Left kidney (tissue), 2 donors: ENCODE results near the gene EYS. TPM values are rescaled to one million over a fixed set of nuclear protein-coding genes. Genes with fewer than 3 reads are reported as not detected.
"Not testable (repeated sequence)": the region's sequence is repeated elsewhere in the genome, so short reads cannot be mapped to it uniquely, and the experiment has no call there.

Source experiments
- DNase-seq: peaks from one replicate; pipeline ENCODE4 v3.0.0-alpha.2; 2013
- polyA plus RNA-seq: library from polyadenylated mRNA; unstranded; fragments of 120-200 nt; gene quantifications from one replicate; pipeline ENCODE4 v1.2.1, GENCODE V29; 2013; ENCODE audit not compliant: insufficient read length

The EYS gene
- polyA plus RNA-seq, 1 donor, result 0.96 TPM

GRCh38 chr6:64294034-64294433 is 1413.0 kb downstream of the EYS start:
- DNase-seq, result no peak

GRCh38 chr6:64293298-64293697 is 1413.7 kb downstream of the EYS start:
- DNase-seq, result no peak

DNA sequence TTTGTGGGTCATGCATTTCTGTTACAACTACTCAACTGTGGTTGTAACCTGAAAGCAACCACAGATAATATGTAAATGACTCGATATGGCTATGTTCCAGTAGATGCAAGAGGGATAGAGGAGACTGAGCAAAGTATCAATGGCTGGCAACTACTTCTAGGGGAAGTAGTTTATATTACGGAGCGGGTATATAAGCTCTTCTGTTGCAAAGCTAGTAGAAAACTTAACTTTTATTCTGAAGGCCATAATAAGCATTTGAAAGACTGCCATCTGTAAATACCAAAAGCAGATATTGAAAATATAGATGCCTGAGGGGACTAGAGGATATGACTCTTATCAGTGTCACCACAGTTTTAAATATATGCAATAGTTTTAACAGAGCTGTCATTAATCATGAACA is 1416.2 kb downstream of the EYS start:
- DNase-seq, result no peak

DNA sequence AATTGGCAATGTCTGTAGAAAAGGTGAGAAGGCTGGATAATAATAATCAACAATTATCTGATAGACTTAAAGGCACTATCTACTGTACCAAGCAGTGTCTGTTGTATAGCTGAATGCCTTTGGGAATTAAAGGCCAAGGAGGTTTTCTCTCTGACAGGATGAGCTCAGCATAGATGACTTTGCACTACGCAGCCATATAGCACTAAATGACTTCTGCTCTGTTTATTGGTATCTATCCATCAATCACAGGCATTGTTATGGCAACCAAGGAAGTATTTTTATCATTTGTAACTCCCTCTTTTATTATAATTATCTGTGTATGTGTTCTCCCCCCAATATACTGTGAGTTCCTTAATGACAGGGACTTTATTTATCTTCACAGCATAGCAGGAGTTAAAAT is 1417.1 kb downstream of the EYS start:
- no peak for DNase-seq

- DNase-seq, result no peak
Measured at GRCh38 chr6:64288351-64288750, 1418.7 kb downstream of the EYS start.

DNA sequence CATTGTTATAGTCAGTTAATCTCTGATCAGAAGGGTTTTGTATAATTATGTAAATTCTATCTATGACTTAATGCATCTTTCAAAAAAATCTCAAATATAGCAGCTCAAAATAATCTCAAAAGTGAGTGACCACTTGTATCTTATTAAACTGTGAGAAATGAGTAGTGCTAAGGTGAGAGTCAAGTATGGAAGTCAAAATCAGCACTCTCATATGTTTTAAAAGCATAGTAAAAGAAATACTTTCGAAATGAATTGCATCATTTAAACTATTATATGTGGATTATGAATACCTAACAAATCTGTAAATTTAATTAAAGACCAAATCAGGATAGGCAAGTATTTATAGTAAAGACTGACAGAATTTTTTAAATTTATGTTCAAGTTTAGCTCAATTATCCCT is 1425.9 kb downstream of the EYS start:
- no peak for DNase-seq

GRCh38 chr6:64280569-64280968 is 1426.5 kb downstream of the EYS start:
- DNase-seq, result no peak

- no peak for DNase-seq
Measured at GRCh38 chr6:64270083-64270482, 1436.9 kb downstream of the EYS start.

- no peak for DNase-seq
Measured at GRCh38 chr6:64266351-64266821, 1440.6 kb downstream of the EYS start.

GRCh38 chr6:64263778-64264177 is 1443.2 kb downstream of the EYS start:
- DNase-seq, result no peak

- no peak for DNase-seq
Measured at GRCh38 chr6:64259372-64259771, 1447.7 kb downstream of the EYS start.

GRCh38 chr6:64258752-64259151 is 1448.3 kb downstream of the EYS start:
- no peak for DNase-seq

DNA sequence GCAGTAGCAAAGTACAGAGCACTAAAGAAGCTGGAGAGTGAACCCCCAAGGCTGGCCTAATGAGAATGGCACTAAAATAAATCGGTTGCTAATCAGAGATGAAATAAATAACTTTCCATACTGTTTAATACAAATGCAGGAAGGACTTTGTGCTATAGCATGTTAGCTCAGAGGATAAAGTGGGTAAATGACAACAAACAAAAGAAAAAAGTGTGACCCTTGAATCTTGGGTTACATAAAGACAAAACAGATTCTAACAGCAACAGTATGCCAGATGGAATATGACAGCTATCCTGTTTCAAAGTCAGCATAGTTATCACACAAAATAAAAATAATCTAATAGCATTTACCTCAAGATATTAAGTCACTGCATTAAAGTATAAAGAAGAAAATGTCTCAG is 1448.7 kb downstream of the EYS start:
- DNase-seq, result no peak

- no peak for DNase-seq
Measured at GRCh38 chr6:64257586-64257985, 1449.4 kb downstream of the EYS start.

- no peak for DNase-seq
Measured at GRCh38 chr6:64256483-64256882, 1450.5 kb downstream of the EYS start.

- no peak for DNase-seq
Measured at GRCh38 chr6:64255000-64255399, 1452.0 kb downstream of the EYS start.

- DNase-seq, result no peak
Measured at GRCh38 chr6:64254558-64254957, 1452.5 kb downstream of the EYS start.

GRCh38 chr6:64252256-64252655 is 1454.8 kb downstream of the EYS start:
- DNase-seq, result no peak

- DNase-seq, result no peak
Measured at GRCh38 chr6:64250126-64250525, 1456.9 kb downstream of the EYS start.

DNA sequence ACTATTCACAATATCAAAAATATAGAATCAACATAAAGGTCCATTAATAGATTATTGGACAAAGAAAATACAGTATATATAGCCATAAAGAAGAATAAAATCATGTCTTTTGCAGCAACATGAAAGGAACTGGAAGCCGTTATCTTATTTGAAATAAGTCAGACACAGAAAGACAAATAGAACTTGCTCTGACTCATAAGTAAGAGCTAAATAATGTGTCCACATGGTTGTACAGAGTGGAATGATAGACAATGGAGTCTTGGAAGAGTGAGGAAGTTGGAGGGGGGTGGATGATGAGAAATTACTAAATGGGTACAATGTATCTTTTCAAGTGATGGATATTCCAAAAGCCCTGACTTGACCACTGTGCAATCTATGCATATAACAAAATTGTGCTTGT is 1457.9 kb downstream of the EYS start:
- no peak for DNase-seq

GRCh38 chr6:64243618-64244017 is 1463.4 kb downstream of the EYS start:
- no peak for DNase-seq

DNA sequence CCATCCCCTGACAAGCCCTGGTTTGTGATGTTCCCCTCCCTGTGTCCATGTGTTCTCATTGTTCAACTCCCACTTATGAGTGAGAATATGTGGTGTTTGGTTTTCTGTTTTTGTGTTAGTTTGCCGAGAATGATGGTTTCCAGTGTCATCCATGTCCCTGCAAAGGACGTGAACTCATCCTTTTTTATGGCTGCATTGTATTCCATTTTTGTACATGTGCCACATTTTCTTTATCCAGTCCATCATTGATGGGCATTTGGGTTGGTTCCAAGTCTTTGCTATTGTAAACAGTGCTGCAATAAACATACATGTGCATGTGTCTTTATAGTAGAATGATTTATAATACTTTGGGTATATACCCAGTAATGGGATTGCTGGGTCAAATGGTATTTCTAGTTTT is 1468.1 kb downstream of the EYS start:
- not testable (repeated sequence) for DNase-seq

- no peak for DNase-seq
Measured at GRCh38 chr6:64238071-64238470, 1469.0 kb downstream of the EYS start.

DNA sequence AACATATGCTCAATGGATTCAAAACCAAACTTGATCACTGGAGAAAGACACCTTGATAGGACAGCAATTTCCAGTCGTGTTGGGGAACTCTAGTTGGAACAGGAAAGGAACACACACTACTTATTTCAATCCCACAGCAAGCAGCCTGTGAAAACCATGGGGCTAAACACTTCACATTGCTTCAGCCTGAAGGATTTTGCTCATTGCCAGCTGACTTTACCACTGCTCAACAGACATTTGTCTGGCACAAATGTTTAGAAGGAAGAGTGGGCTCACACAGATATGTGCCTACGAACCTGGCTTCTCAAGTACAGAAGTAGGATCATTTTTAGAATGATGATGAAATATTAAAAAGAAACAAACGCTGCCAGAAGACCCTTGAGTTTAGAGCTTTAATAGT is 1473.3 kb downstream of the EYS start:
- no peak for DNase-seq

DNA sequence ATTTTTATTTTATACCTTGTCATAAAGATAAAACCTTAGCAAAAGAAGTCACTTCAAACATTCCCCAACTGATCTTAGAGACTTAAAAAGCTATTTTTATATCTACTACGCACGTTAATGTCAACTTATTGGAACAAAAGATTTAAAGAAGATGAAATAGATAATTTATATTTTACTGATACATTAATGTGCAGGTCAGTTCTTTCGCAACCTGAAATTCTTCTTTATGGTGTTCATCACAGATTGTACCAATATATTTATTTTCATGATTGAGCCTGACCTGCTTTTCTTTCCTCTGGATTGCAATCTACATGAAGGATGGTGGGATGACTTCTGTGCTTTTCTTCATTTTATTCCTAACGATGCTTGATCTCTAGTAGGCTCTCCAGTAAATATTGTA is 1475.1 kb downstream of the EYS start:
- DNase-seq, result no peak
